Liver (tissue), 9 donors: ENCODE data around the gene LEMD3. TPM values are rescaled to one million over a fixed set of nuclear protein-coding genes. Genes with fewer than 3 reads are reported as not detected.

Experiments used
- DNase-seq: peaks from one replicate; pipeline ENCODE4 v3.0.0-alpha.2; 2017; ENCODE audit warnings: low spot score
- H3K27ac ChIP-seq, 2 donors: one replicate each; pipeline ENCODE4 v1.7.0; 2013; ENCODE audit warnings: inconsistent platforms in 2 of 2, low read length in 2 of 2, control low read depth in 1 of 2, low read depth in 1 of 2, mild to moderate bottlenecking in 1 of 2
- H3K27me3 ChIP-seq, 4 donors: one replicate each; pipeline versions ENCODE4 v1.6.1 to v1.7.0; 2013; ENCODE audit warnings: low read length in 3 of 4, inconsistent platforms in 1 of 4, mild to moderate bottlenecking in 1 of 4, moderate library complexity in 1 of 4; ENCODE audit not compliant: control insufficient read depth in 4 of 4, insufficient read depth in 4 of 4
- H3K36me3 ChIP-seq, 4 donors: one replicate each; pipeline versions ENCODE4 v1.6.1 to v1.7.0; 2013; ENCODE audit warnings: low read length in 3 of 4, mild to moderate bottlenecking in 3 of 4, low read depth in 1 of 4, moderate library complexity in 1 of 4; ENCODE audit not compliant: control insufficient read depth in 4 of 4, insufficient read depth in 3 of 4
- H3K4me1 ChIP-seq, 4 donors: one replicate each; pipeline versions ENCODE4 v1.6.1 to v1.7.0; 2013; ENCODE audit warnings: low read length in 3 of 4, mild to moderate bottlenecking in 3 of 4, moderate library complexity in 1 of 4; ENCODE audit not compliant: control insufficient read depth in 4 of 4, insufficient read depth in 4 of 4
- H3K4me3 ChIP-seq, 3 donors: one replicate each; pipeline versions ENCODE4 v1.6.1 to v1.7.0; 2013; ENCODE audit warnings: low read length in 3 of 3, control low read depth in 1 of 3, low read depth in 1 of 3, mild to moderate bottlenecking in 1 of 3
- H3K9ac ChIP-seq, 2 donors: one replicate each; pipeline ENCODE4 v1.7.0; 2013; ENCODE audit warnings: low read length in 2 of 2, mild to moderate bottlenecking in 2 of 2, moderate library complexity in 2 of 2, control low read depth in 1 of 2, low read depth in 1 of 2
- H3K9me3 ChIP-seq, 4 donors: one replicate each; pipeline versions ENCODE4 v1.6.1 to v1.7.0; 2013; ENCODE audit warnings: low read length in 3 of 4; ENCODE audit not compliant: control insufficient read depth in 4 of 4
- ATF3 ChIP-seq: IDR thresholded peaks from 2 replicates; pipeline ENCODE4 v1.6.1; 2016; ENCODE audit warnings: antibody characterized with exemption
- CTCF ChIP-seq: fragments of 150-350 bp; IDR thresholded peaks from 2 replicates; pipeline ENCODE4 v1.5.1; 2017; ENCODE audit warnings: improper control_type of control experiment, low read depth, low read length; ENCODE audit not compliant: missing input control
- FOXA2 ChIP-seq: IDR thresholded peaks from 2 replicates; pipeline ENCODE4 v1.6.1; 2016; ENCODE audit warnings: antibody characterized with exemption
- GABPA ChIP-seq, 2 donors: IDR thresholded peaks in 1 of 2; conservative IDR thresholded peaks in 1 of 2; 2 replicates each; pipeline ENCODE4 v1.6.1; 2016; ENCODE audit warnings: antibody characterized with exemption in 2 of 2, mild to moderate bottlenecking in 1 of 2, moderate library complexity in 1 of 2
- JUND ChIP-seq, 2 donors: IDR thresholded peaks; 2 replicates each; pipeline ENCODE4 v1.6.1; 2016; ENCODE audit warnings: antibody characterized with exemption in 2 of 2
- MAX ChIP-seq: IDR thresholded peaks from 2 replicates; pipeline ENCODE4 v1.6.1; 2016; ENCODE audit warnings: antibody characterized with exemption
- NR2F2 ChIP-seq: IDR thresholded peaks from 2 replicates; pipeline ENCODE4 v1.6.1; 2016; ENCODE audit warnings: antibody characterized with exemption
- RAD21 ChIP-seq, 2 donors: IDR thresholded peaks; 2 replicates each; pipeline ENCODE4 v1.6.1; 2016; ENCODE audit warnings: antibody characterized with exemption in 2 of 2, mild to moderate bottlenecking in 2 of 2
- RXRA ChIP-seq, 2 donors: IDR thresholded peaks; 2 replicates each; pipeline ENCODE4 v1.6.1; 2017 to 2018; ENCODE audit warnings: antibody characterized with exemption in 2 of 2, mild to moderate bottlenecking in 1 of 2
- SP1 ChIP-seq: IDR thresholded peaks from 2 replicates; pipeline ENCODE4 v1.6.1; 2018; ENCODE audit warnings: antibody characterized with exemption, mild to moderate bottlenecking
- TAF1 ChIP-seq: conservative IDR thresholded peaks from 2 replicates; pipeline ENCODE4 v1.6.1; 2016; ENCODE audit warnings: antibody characterized with exemption, mild to moderate bottlenecking
- YY1 ChIP-seq: IDR thresholded peaks from 2 replicates; pipeline ENCODE4 v1.6.1; 2016; ENCODE audit warnings: antibody characterized with exemption, mild to moderate bottlenecking
- WGBS: extraction: QIAGEN DNeasy Blood & Tissue Kit; methylation state at CpG from one replicate; pipeline ENCODE4 v1.1.7; 2013; 5-methylcytosine and 5-hydroxymethylcytosine counted together
- polyA plus RNA-seq, 2 donors: library from polyadenylated mRNA; stranded (reverse) in 1 of 2; unstranded in 1 of 2; fragments of 200-250 nt in 1 of 2; fragments of >200 nt in 1 of 2; fragmentation: Nextera tagmentation in 1 of 2; extraction: Ambion mirVana in 1 of 2; gene quantifications; one replicate each; pipeline versions ENCODE4 v1.2.1 to v1.2.3, GENCODE V29; 2013 to 2015
- total RNA-seq, 2 donors: library from RNA; depleted of rRNA; stranded (reverse); fragments of >200 nt; gene quantifications; one replicate each; pipeline ENCODE4 v1.2.3, GENCODE V29; 2014
- TF ChIP-seq, protein P1 (sequence below): IDR thresholded peaks from 2 replicates; pipeline ENCODE4 v1.6.1; 2016; ENCODE audit warnings: antibody characterized with exemption
- TF ChIP-seq, protein P2 (sequence below): IDR thresholded peaks from 2 replicates; pipeline ENCODE4 v1.6.1; 2016; ENCODE audit warnings: antibody characterized with exemption, mild to moderate bottlenecking
- donor health status: healthy.
- donor health status: healthy.
- donor health status: healthy.
- donor health status: healthy.
- donor health status: healthy.

LEMD3 gene
- total and polyA plus RNA-seq, 4 donors = 3.5 to 19.5 (median 11.3) TPM

DNA sequence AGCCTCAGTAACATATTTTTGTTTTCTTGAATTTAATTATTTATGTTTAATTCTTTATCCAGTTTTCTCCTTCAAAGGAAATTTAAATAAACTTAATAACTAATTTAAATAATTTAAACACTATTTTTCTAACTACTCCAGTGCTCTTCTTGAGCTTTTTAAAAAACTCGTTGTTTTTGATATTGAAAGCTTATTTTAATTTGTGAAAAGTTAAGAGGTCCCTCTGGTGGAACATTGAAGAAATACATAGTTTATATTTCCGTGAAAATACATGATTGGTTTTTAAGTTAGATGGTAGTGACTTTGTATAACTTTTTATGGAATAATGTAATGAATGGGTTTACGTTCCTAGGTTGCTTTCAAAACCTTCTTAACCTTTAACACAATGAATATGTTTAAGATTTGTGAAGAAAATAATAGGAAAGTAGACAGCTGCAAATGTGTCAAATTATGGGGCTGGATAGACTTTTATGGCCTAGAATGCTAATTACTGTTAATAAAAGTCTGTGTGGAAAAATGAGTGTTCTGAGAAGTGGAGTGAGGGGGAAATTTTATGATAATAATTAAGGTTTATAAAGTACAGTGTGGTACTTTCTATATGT is 63.2 kb downstream of the LEMD3 start:
- H3K4me1 ChIP-seq = peaks cover 0 to 2% (median 0%) of the 10 kb centered on the region in 4 donors
- WGBS = 15% methylated on average over 3 of the region's 3 CpGs
- H3K27ac ChIP-seq = no peak overlapping the region
- TF ChIP-seq RXRA (IDR thresholded peaks at IDR 0.05) (no peak), RAD21 (IDR thresholded peaks at IDR 0.05) (peak; percentile 75 to 79), CTCF (peak; percentile 33)
- H3K36me3 ChIP-seq = peaks cover 0 to 9% (median 5%) of the 10 kb centered on the region in 4 donors
- DNase-seq = no peak
- H3K9ac ChIP-seq = no peak overlapping the region
- H3K9me3 ChIP-seq = peaks cover 3 to 15% (median 5%) of the 10 kb centered on the region in 4 donors
- H3K4me3 ChIP-seq = no peak overlapping the region
- no peaks in the 10 kb centered on the region for H3K27me3 ChIP-seq

- H3K27ac ChIP-seq = no peak overlapping the region
- peaks cover 3 to 15% (median 6%) of the 10 kb centered on the region in 4 donors for H3K36me3 ChIP-seq
- H3K4me1 ChIP-seq = peaks cover 0 to 2% (median 0%) of the 10 kb centered on the region in 4 donors
- H3K4me3 ChIP-seq = no peak overlapping the region
- no peaks in the 10 kb centered on the region for H3K27me3 ChIP-seq
- no peak overlapping the region for H3K9ac ChIP-seq
- no peaks in the 10 kb centered on the region for H3K9me3 ChIP-seq
- TF ChIP-seq ATF3 (no peak), RAD21 (IDR thresholded peaks at IDR 0.05) (no peak), GABPA (IDR thresholded peaks at IDR 0.05 in 1 of 2, conservative IDR thresholded peaks at IDR 0.05 in 1 of 2) (no peak), CTCF (no peak), FOXA2 (no peak), NR2F2 (no peak), TAF1 (no peak)
- WGBS = 99% methylated on average over 1 of the region's 1 CpG
- DNase-seq = no peak
Observed at GRCh38 chr12:65237153-65237552, 67.8 kb downstream of the LEMD3 start.

DNA sequence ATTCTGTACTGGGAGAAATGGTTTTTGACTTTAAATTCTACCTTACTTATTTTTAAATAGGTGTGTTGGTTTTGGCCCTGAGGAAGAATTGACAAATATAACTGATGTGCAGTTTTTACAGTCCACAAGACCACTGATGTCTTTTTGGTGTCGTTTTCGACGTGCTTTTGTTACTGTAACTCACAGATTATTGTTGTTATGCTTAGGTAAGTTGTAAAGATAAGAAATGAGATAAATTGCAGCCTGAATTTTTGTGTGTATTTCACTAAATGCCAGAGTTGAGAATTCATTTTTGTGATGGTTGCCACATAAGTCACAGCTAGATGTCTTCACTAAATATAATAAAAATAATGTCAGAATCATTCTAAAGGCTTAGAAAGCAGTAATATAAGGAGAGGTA is 69.2 kb downstream of the LEMD3 start:
- Histone ChIP-seq H3K9ac (no peak overlapping the region), H3K4me1 (no peaks in the 10 kb centered on the region), H3K9me3 (no peaks in the 10 kb centered on the region), H3K36me3 (peaks cover 3 to 24% (median 6%) of the 10 kb centered on the region in 4 donors), H3K4me3 (no peak overlapping the region), H3K27me3 (no peaks in the 10 kb centered on the region), H3K27ac (no peak overlapping the region)
- TF ChIP-seq YY1 (no peak), ATF3 (no peak), SP1 (no peak), RAD21 (IDR thresholded peaks at IDR 0.05) (no peak), TAF1 (no peak), JUND (IDR thresholded peaks at IDR 0.05) (no peak), MAX (no peak), GABPA (IDR thresholded peaks at IDR 0.05 in 1 of 2, conservative IDR thresholded peaks at IDR 0.05 in 1 of 2) (no peak)
- TF ChIP-seq, protein P1, sequence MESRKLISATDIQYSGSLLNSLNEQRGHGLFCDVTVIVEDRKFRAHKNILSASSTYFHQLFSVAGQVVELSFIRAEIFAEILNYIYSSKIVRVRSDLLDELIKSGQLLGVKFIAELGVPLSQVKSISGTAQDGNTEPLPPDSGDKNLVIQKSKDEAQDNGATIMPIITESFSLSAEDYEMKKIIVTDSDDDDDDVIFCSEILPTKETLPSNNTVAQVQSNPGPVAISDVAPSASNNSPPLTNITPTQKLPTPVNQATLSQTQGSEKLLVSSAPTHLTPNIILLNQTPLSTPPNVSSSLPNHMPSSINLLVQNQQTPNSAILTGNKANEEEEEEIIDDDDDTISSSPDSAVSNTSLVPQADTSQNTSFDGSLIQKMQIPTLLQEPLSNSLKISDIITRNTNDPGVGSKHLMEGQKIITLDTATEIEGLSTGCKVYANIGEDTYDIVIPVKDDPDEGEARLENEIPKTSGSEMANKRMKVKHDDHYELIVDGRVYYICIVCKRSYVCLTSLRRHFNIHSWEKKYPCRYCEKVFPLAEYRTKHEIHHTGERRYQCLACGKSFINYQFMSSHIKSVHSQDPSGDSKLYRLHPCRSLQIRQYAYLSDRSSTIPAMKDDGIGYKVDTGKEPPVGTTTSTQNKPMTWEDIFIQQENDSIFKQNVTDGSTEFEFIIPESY = no peak
- TF ChIP-seq, protein P2, sequence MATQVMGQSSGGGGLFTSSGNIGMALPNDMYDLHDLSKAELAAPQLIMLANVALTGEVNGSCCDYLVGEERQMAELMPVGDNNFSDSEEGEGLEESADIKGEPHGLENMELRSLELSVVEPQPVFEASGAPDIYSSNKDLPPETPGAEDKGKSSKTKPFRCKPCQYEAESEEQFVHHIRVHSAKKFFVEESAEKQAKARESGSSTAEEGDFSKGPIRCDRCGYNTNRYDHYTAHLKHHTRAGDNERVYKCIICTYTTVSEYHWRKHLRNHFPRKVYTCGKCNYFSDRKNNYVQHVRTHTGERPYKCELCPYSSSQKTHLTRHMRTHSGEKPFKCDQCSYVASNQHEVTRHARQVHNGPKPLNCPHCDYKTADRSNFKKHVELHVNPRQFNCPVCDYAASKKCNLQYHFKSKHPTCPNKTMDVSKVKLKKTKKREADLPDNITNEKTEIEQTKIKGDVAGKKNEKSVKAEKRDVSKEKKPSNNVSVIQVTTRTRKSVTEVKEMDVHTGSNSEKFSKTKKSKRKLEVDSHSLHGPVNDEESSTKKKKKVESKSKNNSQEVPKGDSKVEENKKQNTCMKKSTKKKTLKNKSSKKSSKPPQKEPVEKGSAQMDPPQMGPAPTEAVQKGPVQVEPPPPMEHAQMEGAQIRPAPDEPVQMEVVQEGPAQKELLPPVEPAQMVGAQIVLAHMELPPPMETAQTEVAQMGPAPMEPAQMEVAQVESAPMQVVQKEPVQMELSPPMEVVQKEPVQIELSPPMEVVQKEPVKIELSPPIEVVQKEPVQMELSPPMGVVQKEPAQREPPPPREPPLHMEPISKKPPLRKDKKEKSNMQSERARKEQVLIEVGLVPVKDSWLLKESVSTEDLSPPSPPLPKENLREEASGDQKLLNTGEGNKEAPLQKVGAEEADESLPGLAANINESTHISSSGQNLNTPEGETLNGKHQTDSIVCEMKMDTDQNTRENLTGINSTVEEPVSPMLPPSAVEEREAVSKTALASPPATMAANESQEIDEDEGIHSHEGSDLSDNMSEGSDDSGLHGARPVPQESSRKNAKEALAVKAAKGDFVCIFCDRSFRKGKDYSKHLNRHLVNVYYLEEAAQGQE = no peak
- DNase-seq = no peak
- WGBS = 85% methylated on average over 3 of the region's 3 CpGs
